PC-3 (cell line): ENCODE data around the gene OSCAR. TPM values are rescaled to one million over a fixed set of nuclear protein-coding genes. Genes with fewer than 3 reads are reported as not detected.
"Not testable (repeated sequence)": the region's sequence is repeated elsewhere in the genome, so short reads cannot be mapped to it uniquely, and the experiment has no call there.

Source experiments
- ATAC-seq: fragments of 200-7000 bp; cut with Tn5 transposase; 2 replicates; pipeline ENCODE4 v1.9.1; 2020; ENCODE audit warnings: mild to moderate bottlenecking, moderate library complexity
- BruUV-seq: library from RNA; stranded (reverse); fragments of 400-500 nt; replicated peaks from 2 replicates; lab custom pipeline; 2021; lab: Mats Ljungman, UMichigan
- CTCF ChIA-PET: fragments of 300-600 bp; sonication (Branson Sonifier 250); formaldehyde crosslinking; loops from one replicate; lab custom pipeline; 2022; ENCODE audit warnings: antibody characterized with exemption; lab: Charles Lee
- POLR2A ChIA-PET: fragments of 300-600 bp; sonication (Branson Sonifier 250); formaldehyde crosslinking; loops from one replicate; lab custom pipeline; 2022; ENCODE audit warnings: antibody characterized with exemption; ENCODE audit not compliant: unreplicated experiment; lab: Charles Lee
- DNase-seq: peaks from one replicate; pipeline ENCODE4 v3.0.0-alpha.2; 2015
- H2AFZ ChIP-seq: fragments of 300-600 bp; sonication (generic); 2 replicates; pipeline ENCODE4 v1.6.0; 2016; ENCODE audit warnings: antibody characterized with exemption, low read length
- H3F3A ChIP-seq: fragments of 300-600 bp; sonication (generic); one replicate; pipeline ENCODE4 v1.6.0; 2017; ENCODE audit warnings: antibody characterized with exemption, low read length, control low read depth, mild to moderate bottlenecking; ENCODE audit not compliant: unreplicated experiment
- H3K27ac ChIP-seq: fragments of 300-600 bp; sonication (generic); 2 replicates; pipeline ENCODE4 v1.5.1; 2016; ENCODE audit warnings: mild to moderate bottlenecking, low read length
- H3K27me3 ChIP-seq: fragments of 300-600 bp; sonication (generic); 2 replicates; pipeline ENCODE4 v1.6.1; 2016; ENCODE audit warnings: low read length, mixed read lengths
- H3K36me3 ChIP-seq: fragments of 300-600 bp; sonication (generic); 2 replicates; pipeline ENCODE4 v1.6.1; 2016; ENCODE audit warnings: low read depth, mixed run types, low read length, mixed read lengths
- H3K4me1 ChIP-seq: fragments of 300-600 bp; sonication (generic); 2 replicates; pipeline ENCODE4 v1.5.1; 2016; ENCODE audit warnings: low read length; ENCODE audit not compliant: insufficient read depth
- H3K4me2 ChIP-seq: fragments of 300-600 bp; sonication (generic); 2 replicates; pipeline ENCODE4 v1.6.0; 2016; ENCODE audit warnings: low read length
- H3K4me3 ChIP-seq: fragments of 300-600 bp; sonication (generic); 2 replicates; pipeline ENCODE4 v1.5.1; 2016; ENCODE audit warnings: mild to moderate bottlenecking, low read length, mixed read lengths
- H3K79me2 ChIP-seq: fragments of 300-600 bp; sonication (generic); 2 replicates; pipeline ENCODE4 v1.6.1; 2017; ENCODE audit warnings: low read length, mixed read lengths
- H3K9ac ChIP-seq: fragments of 300-600 bp; sonication (generic); 2 replicates; pipeline ENCODE4 v1.6.0; 2016; ENCODE audit warnings: mild to moderate bottlenecking, low read length
- H3K9me2 ChIP-seq: fragments of 300-600 bp; sonication (generic); replicated peaks from 2 replicates; pipeline ENCODE4 v1.6.1; 2016; ENCODE audit warnings: mixed run types, low read length, mixed read lengths
- H3K9me3 ChIP-seq: fragments of 300-600 bp; sonication (generic); 2 replicates; pipeline ENCODE4 v1.6.1; 2016; ENCODE audit warnings: low read length, mixed read lengths
- H4K20me1 ChIP-seq: fragments of 300-600 bp; sonication (generic); 2 replicates; pipeline ENCODE4 v1.6.1; 2016; ENCODE audit warnings: low read length, mixed read lengths
- CTCF ChIP-seq: fragments of 300-600 bp; sonication (generic); conservative IDR thresholded peaks from 2 replicates; pipeline ENCODE4 v1.5.1; 2017; ENCODE audit warnings: antibody characterized with exemption, low read depth, mild to moderate bottlenecking, low read length
- EZH2 ChIP-seq: fragments of 300-600 bp; sonication (generic); IDR thresholded peaks from one replicate; pipeline ENCODE4 v1.6.1; 2017; ENCODE audit warnings: antibody characterized with exemption, mild to moderate bottlenecking, low read length; ENCODE audit not compliant: unreplicated experiment
- EZH2phosphoT487 ChIP-seq: fragments of 300-600 bp; sonication (generic); IDR thresholded peaks from 2 replicates; pipeline ENCODE4 v1.6.1; 2018; ENCODE audit warnings: mild to moderate bottlenecking, antibody characterized with exemption, low read length, borderline replicate concordance
- intact Hi-C: fragments of 100-400 bp; cut with micrococcal nuclease; formaldehyde crosslinking; loops from 2 replicates; pipeline ENCODE4 v1.9.0; 2023
- total RNA-seq: library from RNA; depleted of rRNA; stranded (reverse); fragments of >200 nt; gene quantifications from 2 replicates; pipeline ENCODE4 v1.2.3, GENCODE V29; 2014

OSCAR gene
- total RNA-seq, 1 experiment from 2014 or later, result not detected

DNA sequence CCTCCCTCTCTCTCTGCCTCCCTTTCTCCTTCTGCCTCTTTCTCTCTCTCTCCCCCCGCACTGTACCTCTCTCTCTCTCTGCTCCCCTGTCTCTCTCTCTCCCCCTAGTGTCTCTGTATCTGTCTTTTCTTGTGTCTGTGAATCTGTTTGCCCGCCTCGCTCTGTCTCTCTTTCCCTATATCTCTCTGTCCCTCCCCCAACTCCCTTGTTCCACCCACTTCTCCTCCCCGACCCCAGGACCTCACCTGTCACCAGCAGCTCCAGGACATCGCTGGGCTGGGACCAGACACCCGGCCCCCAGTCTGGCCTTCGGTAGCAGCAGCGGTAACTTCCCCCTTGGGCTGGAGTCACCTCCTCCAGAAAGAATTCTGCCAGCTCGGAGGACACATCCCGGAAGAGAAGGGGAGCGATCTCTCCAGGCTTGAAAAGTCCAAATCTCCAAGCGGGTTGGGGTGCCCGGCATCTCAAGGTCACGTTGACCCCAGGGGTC, 3.9 kb downstream of the OSCAR start:
- no peaks in the 10 kb centered on the region for H3K27me3 ChIP-seq
- peak overlapping the region; percentile 93 for H2AFZ ChIP-seq
- peak; percentile 25 for DNase-seq
- ATAC-seq, result peak; percentile 64
- peaks cover 8% of the 10 kb centered on the region for H3K4me1 ChIP-seq
- H3K9ac ChIP-seq, result no peak overlapping the region
- H3K4me2 ChIP-seq, result peak overlapping the region; percentile 79
- no peaks in the 10 kb centered on the region for H3K36me3 ChIP-seq
- intact Hi-C loops, result loop anchor here (10.0 kb wide), 2 partner anchors 252 to 292 kb away; no protein-coding TSS in a partner anchor
- H3K79me2 ChIP-seq, result no peaks in the 10 kb centered on the region
- no peaks in the 10 kb centered on the region for H3F3A ChIP-seq
- no peaks in the 10 kb centered on the region for H4K20me1 ChIP-seq
- TF ChIP-seq EZH2phosphoT487, result no peak
- peak; percentile 52 for TF ChIP-seq CTCF
- no peak for TF ChIP-seq EZH2
- no peaks in the 10 kb centered on the region for H3K9me2 ChIP-seq
- ChIA-PET CTCF (interaction anchor here (0.6 kb wide), 1 partner anchor 65 kb away, joined by 4 read pairs; no protein-coding TSS in a partner anchor), POLR2A (no interaction called here)
- peak overlapping the region; percentile 53; the same call in 1 of the 2 replicates for H3K4me3 ChIP-seq
- BruUV-seq, result no TSS peak
- H3K9me3 ChIP-seq, result no peaks in the 10 kb centered on the region
- no peak overlapping the region for H3K27ac ChIP-seq

GRCh38 chr19:54095859-54096616, 4.6 kb downstream of the OSCAR start:
- peak; percentile 58 for DNase-seq
- intact Hi-C loops, result loop anchor here (10.0 kb wide), 2 partner anchors 251 to 291 kb away; no protein-coding TSS in a partner anchor
- not testable (repeated sequence) for H3K9me2 ChIP-seq, H3F3A ChIP-seq, H3K27ac ChIP-seq, H4K20me1 ChIP-seq, H3K9ac ChIP-seq, H3K9me3 ChIP-seq, BruUV-seq, H3K27me3 ChIP-seq, H3K79me2 ChIP-seq, H3K4me1 ChIP-seq, H3K36me3 ChIP-seq
- peak; percentile 87 for ATAC-seq
- Histone ChIP-seq H2AFZ (peak overlapping the region; percentile 93), H3K4me3 (peak overlapping the region; percentile 53), H3K4me2 (peak overlapping the region; percentile 79)
- ChIA-PET POLR2A (interaction anchor here (0.6 kb wide), 1 partner anchor 65 kb away, joined by 3 read pairs; no protein-coding TSS in a partner anchor), CTCF (interaction anchor here (0.6 to 1.0 kb wide), 4 partner anchors 41 to 581 kb away, joined by 3 to 5 read pairs (median 4); partner anchors contain the start of gene CNOT3)

DNA sequence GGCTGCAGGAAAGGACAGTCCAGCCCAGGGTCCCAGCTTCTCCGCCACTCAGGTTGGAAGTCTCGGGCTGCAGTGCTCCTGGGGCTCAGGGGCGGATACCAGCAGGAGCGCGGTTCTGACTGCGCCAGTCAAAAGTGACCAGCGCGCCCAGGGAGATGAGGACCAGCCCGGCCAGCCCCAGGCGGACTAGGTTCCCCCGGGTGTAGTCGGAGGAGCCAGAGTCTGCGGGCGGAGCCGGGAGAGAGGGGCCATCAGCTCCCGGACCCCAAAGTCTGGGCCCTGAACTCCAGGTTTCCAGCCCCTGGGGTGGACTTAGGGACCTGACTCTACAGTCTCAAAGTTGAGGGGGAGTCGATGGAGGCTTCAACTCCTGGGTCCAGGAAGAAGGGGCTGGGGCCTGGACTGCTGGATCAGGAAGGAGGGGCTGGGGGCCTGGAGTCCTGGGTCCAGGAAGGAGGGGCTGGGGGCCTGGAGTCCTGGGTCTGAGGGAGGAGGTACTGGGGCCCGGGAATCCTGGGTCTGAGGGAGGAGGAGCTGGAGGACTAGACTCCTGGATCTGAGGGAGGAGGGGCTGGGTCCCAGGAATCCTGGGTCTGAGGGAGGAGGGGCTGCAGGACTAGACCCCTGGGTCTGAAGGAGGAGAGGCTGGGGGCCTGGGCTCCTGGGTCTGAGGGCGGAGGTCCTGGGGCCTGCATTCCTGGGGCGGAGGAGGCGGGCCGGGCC, 5.3 kb downstream of the OSCAR start:
- Histone ChIP-seq H3K4me3 (peak overlapping the region; percentile 53), H3K9ac (no peak overlapping the region), H3K36me3 (no peaks in the 10 kb centered on the region), H3K27ac (no peak overlapping the region), H3K9me3 (no peaks in the 10 kb centered on the region), H2AFZ (peak overlapping the region; percentile 93), H3K4me1 (peaks cover 8% of the 10 kb centered on the region), H3K27me3 (no peaks in the 10 kb centered on the region), H3K4me2 (peak overlapping the region; percentile 79), H3F3A (no peaks in the 10 kb centered on the region), H3K79me2 (no peaks in the 10 kb centered on the region), H3K9me2 (no peaks in the 10 kb centered on the region), H4K20me1 (no peaks in the 10 kb centered on the region)
- ATAC-seq, result no peak; the same call in 1 of the 2 replicates
- intact Hi-C loops, result loop anchor here (10.0 kb wide), 2 partner anchors 250 to 290 kb away; no protein-coding TSS in a partner anchor
- POLR2A ChIA-PET, result interaction anchor here (0.6 kb wide), 1 partner anchor 64 kb away, joined by 3 read pairs; no protein-coding TSS in a partner anchor
- no peak for DNase-seq
- CTCF ChIA-PET, result interaction anchor here (0.6 to 1.0 kb wide), 3 partner anchors 42 to 582 kb away, joined by 4 to 5 read pairs (median 4); partner anchors contain the start of gene CNOT3
- TF ChIP-seq EZH2 (no peak), CTCF (no peak), EZH2phosphoT487 (no peak)
- no TSS peak for BruUV-seq
